Neuronal stem cell (in vitro differentiated cells): ENCODE results near the gene TET3.

Source experiments
- DNase-seq: peaks from one replicate; pipeline ENCODE4 v3.0.0-alpha.2; 2013; ENCODE audit warnings: low spot score
- H2AFZ ChIP-seq: one replicate; pipeline ENCODE4 v1.6.1; 2013; ENCODE audit warnings: mild to moderate bottlenecking, low read length, inconsistent platforms
- H2AK5ac ChIP-seq: 2 replicates; pipeline ENCODE4 v1.6.1; 2013; ENCODE audit warnings: low read depth, mild to moderate bottlenecking, inconsistent platforms, low read length, moderate library complexity, mixed read lengths
- H2BK120ac ChIP-seq: 2 replicates; pipeline ENCODE4 v1.6.1; 2013; ENCODE audit warnings: low read depth, mild to moderate bottlenecking, inconsistent platforms, low read length, moderate library complexity, mixed read lengths
- H2BK12ac ChIP-seq: one replicate; pipeline ENCODE4 v1.6.1; 2013; ENCODE audit warnings: low read length, inconsistent platforms
- H2BK15ac ChIP-seq: 2 replicates; pipeline ENCODE4 v1.6.1; 2013; ENCODE audit warnings: mild to moderate bottlenecking, low read length, inconsistent platforms, mixed read lengths
- H2BK5ac ChIP-seq: one replicate; pipeline ENCODE4 v1.6.1; 2013; ENCODE audit warnings: inconsistent platforms, mild to moderate bottlenecking, low read length, moderate library complexity
- H3K14ac ChIP-seq: one replicate; pipeline ENCODE4 v1.6.1; 2013; ENCODE audit warnings: low read length, inconsistent platforms
- H3K18ac ChIP-seq: 2 replicates; pipeline ENCODE4 v1.6.1; 2013; ENCODE audit warnings: low read length, inconsistent platforms
- H3K23ac ChIP-seq: 2 replicates; pipeline ENCODE4 v1.6.1; 2013; ENCODE audit warnings: low read depth, mild to moderate bottlenecking, mixed read lengths, low read length, inconsistent platforms; ENCODE audit not compliant: poor library complexity
- H3K27ac ChIP-seq: replicated peaks from 3 replicates; pipeline ENCODE4 v1.5.1; 2013; ENCODE audit warnings: low read length, inconsistent platforms
- H3K27me3 ChIP-seq, 3 experiments: 2 replicates each; pipeline ENCODE4 v1.6.1; 2013; ENCODE audit warnings: low read length in 3 of 3, mild to moderate bottlenecking in 2 of 3, inconsistent platforms in 1 of 3, low read depth in 1 of 3, mixed read lengths in 1 of 3, moderate library complexity in 1 of 3; ENCODE audit not compliant: control insufficient read depth in 3 of 3, insufficient read depth in 3 of 3
- H3K36me3 ChIP-seq, 2 donors: replicated peaks in 1 of 2; 2 replicates each; pipeline ENCODE4 v1.6.1; 2013; ENCODE audit warnings: low read length in 2 of 2; ENCODE audit not compliant: control insufficient read depth in 2 of 2, insufficient read depth in 2 of 2
- H3K4ac ChIP-seq: 2 replicates; pipeline ENCODE4 v1.6.1; 2013; ENCODE audit warnings: inconsistent platforms, mild to moderate bottlenecking, low read length, moderate library complexity
- H3K4me1 ChIP-seq, 2 donors: 1 replicate in 1 of 2; 2 replicates in 1 of 2; pipeline ENCODE4 v1.6.1; 2013; ENCODE audit warnings: low read length in 2 of 2, low read depth in 1 of 2; ENCODE audit not compliant: control insufficient read depth in 2 of 2, insufficient read depth in 1 of 2
- H3K4me2 ChIP-seq: one replicate; pipeline ENCODE4 v1.6.1; 2013; ENCODE audit warnings: mild to moderate bottlenecking, low read length, inconsistent platforms; ENCODE audit not compliant: insufficient read depth, poor library complexity, severe bottlenecking
- H3K4me3 ChIP-seq, 2 donors: 2 replicates each; pipeline ENCODE4 v1.5.1; 2013; ENCODE audit warnings: low read length in 2 of 2, mild to moderate bottlenecking in 2 of 2, inconsistent platforms in 1 of 2, moderate library complexity in 1 of 2
- H3K79me1 ChIP-seq: one replicate; pipeline ENCODE4 v1.6.1; 2013; ENCODE audit warnings: low read depth, mild to moderate bottlenecking, inconsistent platforms, low read length, moderate library complexity
- H3K9ac ChIP-seq: one replicate; pipeline ENCODE4 v1.6.1; 2013; ENCODE audit warnings: mild to moderate bottlenecking, low read depth, low read length, inconsistent platforms; ENCODE audit not compliant: poor library complexity
- H3K9me3 ChIP-seq, 2 donors: replicated peaks in 1 of 2; 2 replicates each; pipeline versions ENCODE3 to v1.6.1; 2013; ENCODE audit warnings: low read length in 2 of 2, mild to moderate bottlenecking in 2 of 2, inconsistent platforms in 1 of 2, low read depth in 1 of 2, mixed read lengths in 1 of 2, moderate library complexity in 1 of 2; ENCODE audit not compliant: control insufficient read depth in 2 of 2, insufficient read depth in 1 of 2
- H4K8ac ChIP-seq: one replicate; pipeline ENCODE4 v1.6.1; 2013; ENCODE audit warnings: low read depth, mild to moderate bottlenecking, inconsistent platforms, low read length, moderate library complexity
- H4K91ac ChIP-seq: one replicate; pipeline ENCODE4 v1.6.1; 2013; ENCODE audit warnings: low read length, low read depth, mild to moderate bottlenecking, inconsistent platforms; ENCODE audit not compliant: poor library complexity
- WGBS, 2 donors: extraction: QIAGEN DNeasy Blood & Tissue Kit; methylation state at CpG; one replicate each; pipeline ENCODE4 v1.1.7; 2013; ENCODE audit warnings: missing lambda C conversion rate in 2 of 2, mixed read lengths in 1 of 2; ENCODE audit not compliant: insufficient read length in 2 of 2, insufficient replicate concordance in 1 of 2; ENCODE audit errors: extremely low coverage in 2 of 2; 5-methylcytosine and 5-hydroxymethylcytosine counted together

Gene TET3

DNA sequence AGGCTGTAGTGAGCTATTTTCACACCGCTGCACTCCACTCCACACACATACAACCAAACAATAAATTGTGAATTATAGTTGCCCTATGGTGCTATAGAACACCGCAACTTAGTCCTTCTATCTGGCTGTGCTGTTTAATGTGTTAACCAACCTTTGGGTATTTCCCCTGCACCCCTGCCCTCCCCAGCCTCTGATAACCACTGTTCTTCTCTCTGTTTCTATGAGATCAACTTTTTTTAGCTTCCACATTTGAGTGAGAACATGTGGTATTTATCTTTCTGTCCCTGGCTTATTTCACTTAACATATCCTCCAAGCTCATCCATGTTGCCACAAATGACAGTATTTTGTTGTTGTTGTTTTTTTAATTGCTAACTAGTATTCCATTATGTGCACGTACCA is 32.5 kb downstream of the TET3 start:
- Histone ChIP-seq H3K4me1 (peaks cover 0 to 2% of the 10 kb centered on the region in 2 donors), H2BK15ac (no peak overlapping the region), H3K14ac (no peak overlapping the region), H3K9me3 (peaks cover 0 to 7% of the 10 kb centered on the region in 2 donors), H3K9ac (no peak overlapping the region), H3K4ac (no peak overlapping the region), H3K79me1 (no peaks in the 10 kb centered on the region), H3K36me3 (peaks cover 0 to 24% of the 10 kb centered on the region in 2 donors), H2AK5ac (no peak overlapping the region), H2BK5ac (no peak overlapping the region), H3K27ac (no peak overlapping the region), H2AFZ (no peak overlapping the region), H3K4me2 (no peak overlapping the region), H2BK12ac (no peak overlapping the region), H2BK120ac (no peak overlapping the region), H3K18ac (no peak overlapping the region), H3K4me3 (no peak overlapping the region), H4K91ac (no peak overlapping the region), H3K23ac (no peak overlapping the region), H3K27me3 (no peaks in the 10 kb centered on the region), H4K8ac (no peak overlapping the region)
- WGBS, 2 donors: no CpG with 5 or more reads among the region's 3 CpGs
- no peak for DNase-seq

DNA sequence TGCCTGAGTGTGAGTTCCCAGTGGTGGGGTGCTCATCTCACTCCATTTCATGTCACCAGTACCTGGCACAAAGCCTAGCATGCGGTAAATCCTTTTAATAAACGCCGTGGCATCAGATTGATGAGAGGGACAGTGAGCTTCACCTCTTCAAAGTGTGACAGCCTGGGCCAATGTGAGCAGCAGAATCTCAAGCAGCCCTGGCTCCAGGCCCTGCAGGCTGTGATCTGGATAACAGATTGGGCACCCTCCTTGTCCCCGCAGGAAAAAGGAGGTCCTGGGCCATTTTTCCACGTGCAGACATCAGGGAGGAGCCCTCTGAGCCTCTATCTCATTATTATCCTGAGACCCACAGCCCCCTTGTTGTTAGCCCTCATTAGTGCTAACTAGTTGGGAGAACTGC is 34.8 kb downstream of the TET3 start:
- H2AFZ ChIP-seq: no peak overlapping the region

DNA sequence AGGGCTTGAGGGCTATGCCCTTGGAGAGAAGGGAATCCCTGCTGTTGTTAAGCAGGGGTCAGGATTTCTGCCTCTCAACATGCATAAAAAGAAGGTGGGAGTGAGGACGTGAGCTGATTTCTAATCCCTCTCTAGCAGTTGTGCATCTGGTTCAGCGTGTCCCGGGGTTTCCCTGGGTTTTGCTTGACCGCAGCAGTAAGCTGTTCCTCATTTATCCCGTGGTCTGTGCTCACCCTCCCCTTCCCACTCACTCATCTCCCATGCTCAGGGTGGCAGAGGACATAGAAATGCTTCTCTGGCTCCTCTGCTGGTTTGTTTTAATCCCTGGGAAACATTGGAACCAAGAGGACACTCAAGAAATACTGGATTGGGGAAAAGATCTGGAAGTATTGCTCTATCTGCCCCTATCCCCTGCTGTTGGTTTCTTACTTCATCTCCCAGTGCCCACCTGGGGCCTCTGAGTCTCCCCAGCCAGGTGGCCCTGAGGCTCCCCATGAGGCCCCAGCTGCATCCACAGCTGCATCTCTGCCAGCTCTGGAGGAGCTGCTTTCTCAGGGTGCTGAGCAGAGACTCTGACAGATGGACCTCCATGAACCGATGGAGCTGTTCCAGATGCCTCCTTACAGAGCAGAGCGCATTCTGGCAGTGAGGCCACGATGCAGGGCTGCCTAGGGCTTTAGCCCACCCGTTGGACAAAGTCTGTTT is 36.1 kb downstream of the TET3 start:
- H3K27ac ChIP-seq: no peak overlapping the region
- H3K4me1 ChIP-seq: peaks cover 0 to 5% of the 10 kb centered on the region in 2 donors
- no peaks in the 10 kb centered on the region for H3K27me3 ChIP-seq
- no CpG with 5 or more reads among the region's 9 CpGs for WGBS, 2 donors
- H3K9ac ChIP-seq: no peak overlapping the region
- H4K8ac ChIP-seq: no peak overlapping the region
- H2BK120ac ChIP-seq: no peak overlapping the region
- H3K4me2 ChIP-seq: no peak overlapping the region
- no peak overlapping the region for H2BK12ac ChIP-seq
- H3K4me3 ChIP-seq: peak overlapping the region in 1 of 2 donors; percentile 41
- H2BK5ac ChIP-seq: no peak overlapping the region
- H3K18ac ChIP-seq: no peak overlapping the region
- no peak overlapping the region for H2AFZ ChIP-seq
- DNase-seq: no peak
- no peak overlapping the region for H2AK5ac ChIP-seq
- H2BK15ac ChIP-seq: no peak overlapping the region
- no peak overlapping the region for H4K91ac ChIP-seq
- no peak overlapping the region for H3K4ac ChIP-seq
- H3K79me1 ChIP-seq: no peaks in the 10 kb centered on the region
- peak overlapping the region; percentile 4 for H3K23ac ChIP-seq
- H3K14ac ChIP-seq: no peak overlapping the region
- peaks cover 0 to 3% of the 10 kb centered on the region in 2 donors for H3K9me3 ChIP-seq
- H3K36me3 ChIP-seq: peaks cover 0 to 22% of the 10 kb centered on the region in 2 donors

More for the DNA sequence above, 34.8 kb downstream of the TET3 start:
- H3K36me3 ChIP-seq: peaks cover 0 to 22% of the 10 kb centered on the region in 2 donors
- no peaks in the 10 kb centered on the region for H3K27me3 ChIP-seq
- H3K23ac ChIP-seq: no peak overlapping the region
- H4K8ac ChIP-seq: no peak overlapping the region
- DNase-seq: no peak
- H3K9me3 ChIP-seq: peaks cover 0 to 7% of the 10 kb centered on the region in 2 donors
- H3K4ac ChIP-seq: no peak overlapping the region
- H3K27ac ChIP-seq: no peak overlapping the region
- no peak overlapping the region for H2BK120ac ChIP-seq
- H3K4me3 ChIP-seq: no peak overlapping the region
- no peak overlapping the region for H3K18ac ChIP-seq
- H2BK12ac ChIP-seq: no peak overlapping the region
- no CpG with 5 or more reads among the region's 5 CpGs for WGBS, 2 donors
- peaks cover 0 to 5% of the 10 kb centered on the region in 2 donors for H3K4me1 ChIP-seq
- no peak overlapping the region for H2BK5ac ChIP-seq
- H3K14ac ChIP-seq: no peak overlapping the region
- H3K79me1 ChIP-seq: no peaks in the 10 kb centered on the region
- no peak overlapping the region for H4K91ac ChIP-seq
- no peak overlapping the region for H2BK15ac ChIP-seq
- no peak overlapping the region for H2AK5ac ChIP-seq
- H3K9ac ChIP-seq: no peak overlapping the region
- no peak overlapping the region for H3K4me2 ChIP-seq

DNA sequence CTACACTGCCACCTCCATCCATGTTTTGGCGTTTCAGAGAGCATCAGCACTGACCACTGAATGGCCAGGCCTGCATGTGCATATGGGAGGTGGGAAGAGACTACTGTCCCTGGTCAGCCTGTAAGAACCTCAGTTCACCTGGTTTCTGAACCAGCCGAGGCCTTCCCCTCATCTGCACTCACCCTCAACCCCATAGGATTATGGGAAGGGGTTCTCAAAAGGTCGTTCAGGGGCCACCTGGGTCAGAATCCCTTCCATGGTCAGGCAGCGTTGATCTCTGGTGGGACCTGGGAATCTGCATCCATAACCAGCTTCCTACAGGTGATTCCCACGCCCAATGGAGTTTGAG is 36.7 kb downstream of the TET3 start:
- H4K8ac ChIP-seq: no peak overlapping the region
- no peak overlapping the region for H3K14ac ChIP-seq
- H3K4ac ChIP-seq: no peak overlapping the region
- H3K9ac ChIP-seq: no peak overlapping the region
- H3K4me3 ChIP-seq: peak overlapping the region in 1 of 2 donors; percentile 41
- peak overlapping the region; percentile 4 for H3K23ac ChIP-seq
- H2AK5ac ChIP-seq: no peak overlapping the region
- H2BK12ac ChIP-seq: no peak overlapping the region
- peaks cover 0 to 22% of the 10 kb centered on the region in 2 donors for H3K36me3 ChIP-seq
- no peaks in the 10 kb centered on the region for H3K79me1 ChIP-seq
- no peak overlapping the region for H4K91ac ChIP-seq
- no peak for DNase-seq
- no peak overlapping the region for H2BK15ac ChIP-seq
- H2AFZ ChIP-seq: no peak overlapping the region
- peaks cover 0 to 3% of the 10 kb centered on the region in 2 donors for H3K9me3 ChIP-seq
- H3K27me3 ChIP-seq: no peaks in the 10 kb centered on the region
- WGBS, 2 donors: no CpG with 5 or more reads among the region's 5 CpGs
- no peak overlapping the region for H2BK120ac ChIP-seq
- no peak overlapping the region for H3K4me2 ChIP-seq
- H3K18ac ChIP-seq: no peak overlapping the region
- H3K4me1 ChIP-seq: peaks cover 0 to 5% of the 10 kb centered on the region in 2 donors
- H2BK5ac ChIP-seq: no peak overlapping the region
- no peak overlapping the region for H3K27ac ChIP-seq
